ENCODE data around the gene PITHD1. TPM values are rescaled to one million over a fixed set of nuclear protein-coding genes. Genes with fewer than 3 reads are reported as not detected.

PITHD1 gene
- total RNA-seq, 1 donor from 2014 or later: 36.4 TPM

DNA sequence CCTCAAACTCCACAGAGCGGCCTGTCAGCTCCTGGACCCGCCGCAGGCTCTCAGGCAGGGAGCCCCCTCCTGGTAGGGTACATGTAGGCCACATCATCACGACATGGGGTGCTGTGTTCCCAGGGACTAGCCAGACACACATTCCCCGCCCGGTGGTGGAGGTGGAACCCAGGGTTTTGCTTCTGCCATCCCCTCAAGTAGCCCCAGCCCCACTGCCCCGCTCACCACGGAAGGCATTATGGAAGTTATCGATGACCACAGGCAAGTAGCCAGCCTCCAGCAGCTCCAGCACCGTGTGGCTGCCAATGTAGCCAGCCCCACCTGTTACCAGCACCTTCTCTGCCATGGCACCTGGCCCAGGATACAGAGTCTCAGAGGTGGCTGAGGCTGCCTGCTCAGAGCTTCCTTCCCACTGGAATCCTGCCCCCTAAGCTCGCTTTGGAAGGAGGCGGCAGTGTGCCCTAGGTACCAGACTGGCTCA lies 20.5 kb downstream of the PITHD1 start:
- no peak for DNase-seq (ENCODE audit: low spot score)
- Mint-ChIP-seq H3K4me1 (ENCODE audit: low read depth) (peaks cover 14% of the 10 kb centered on the region), H3K27ac (ENCODE audit: unreplicated experiment) (peak overlapping the region; percentile 61), H3K36me3 (ENCODE audit: low read depth) (peaks cover 2% of the 10 kb centered on the region), H3K4me3 (ENCODE audit: unreplicated experiment) (no peak overlapping the region), H3K27me3 (ENCODE audit: low read depth) (no peaks in the 10 kb centered on the region), H3K9me3 (ENCODE audit: low read depth) (no peaks in the 10 kb centered on the region)
- TF ChIP-seq, protein P1, sequence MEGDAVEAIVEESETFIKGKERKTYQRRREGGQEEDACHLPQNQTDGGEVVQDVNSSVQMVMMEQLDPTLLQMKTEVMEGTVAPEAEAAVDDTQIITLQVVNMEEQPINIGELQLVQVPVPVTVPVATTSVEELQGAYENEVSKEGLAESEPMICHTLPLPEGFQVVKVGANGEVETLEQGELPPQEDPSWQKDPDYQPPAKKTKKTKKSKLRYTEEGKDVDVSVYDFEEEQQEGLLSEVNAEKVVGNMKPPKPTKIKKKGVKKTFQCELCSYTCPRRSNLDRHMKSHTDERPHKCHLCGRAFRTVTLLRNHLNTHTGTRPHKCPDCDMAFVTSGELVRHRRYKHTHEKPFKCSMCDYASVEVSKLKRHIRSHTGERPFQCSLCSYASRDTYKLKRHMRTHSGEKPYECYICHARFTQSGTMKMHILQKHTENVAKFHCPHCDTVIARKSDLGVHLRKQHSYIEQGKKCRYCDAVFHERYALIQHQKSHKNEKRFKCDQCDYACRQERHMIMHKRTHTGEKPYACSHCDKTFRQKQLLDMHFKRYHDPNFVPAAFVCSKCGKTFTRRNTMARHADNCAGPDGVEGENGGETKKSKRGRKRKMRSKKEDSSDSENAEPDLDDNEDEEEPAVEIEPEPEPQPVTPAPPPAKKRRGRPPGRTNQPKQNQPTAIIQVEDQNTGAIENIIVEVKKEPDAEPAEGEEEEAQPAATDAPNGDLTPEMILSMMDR (IDR thresholded peaks at IDR 0.05): peak; percentile 20

DNA sequence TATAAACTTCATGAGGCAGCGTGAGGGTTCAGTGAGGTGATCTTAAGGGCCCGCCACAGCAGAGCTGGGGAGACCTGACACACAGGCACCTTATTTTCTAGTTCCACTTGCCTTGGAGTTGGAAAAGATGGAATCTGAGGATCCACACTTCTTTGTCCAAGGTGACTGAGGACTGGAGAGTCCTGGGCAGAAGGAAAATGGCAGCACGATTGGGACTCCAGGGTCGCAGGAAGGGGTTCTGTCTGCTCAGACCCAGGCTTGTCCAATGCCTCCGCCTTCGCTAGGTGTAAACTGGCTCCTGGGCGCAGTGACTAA lies 21.0 kb downstream of the PITHD1 start:
- Mint-ChIP-seq H3K27me3 (ENCODE audit: low read depth) (no peaks in the 10 kb centered on the region), H3K27ac (ENCODE audit: unreplicated experiment) (peak overlapping the region; percentile 61), H3K36me3 (ENCODE audit: low read depth) (peaks cover 2% of the 10 kb centered on the region), H3K4me1 (ENCODE audit: low read depth) (peaks cover 14% of the 10 kb centered on the region), H3K9me3 (ENCODE audit: low read depth) (no peaks in the 10 kb centered on the region), H3K4me3 (ENCODE audit: unreplicated experiment) (peak overlapping the region; percentile 85)
- DNase-seq (ENCODE audit: low spot score): no peak
- TF ChIP-seq, protein P1 (IDR thresholded peaks at IDR 0.05): no peak

DNA sequence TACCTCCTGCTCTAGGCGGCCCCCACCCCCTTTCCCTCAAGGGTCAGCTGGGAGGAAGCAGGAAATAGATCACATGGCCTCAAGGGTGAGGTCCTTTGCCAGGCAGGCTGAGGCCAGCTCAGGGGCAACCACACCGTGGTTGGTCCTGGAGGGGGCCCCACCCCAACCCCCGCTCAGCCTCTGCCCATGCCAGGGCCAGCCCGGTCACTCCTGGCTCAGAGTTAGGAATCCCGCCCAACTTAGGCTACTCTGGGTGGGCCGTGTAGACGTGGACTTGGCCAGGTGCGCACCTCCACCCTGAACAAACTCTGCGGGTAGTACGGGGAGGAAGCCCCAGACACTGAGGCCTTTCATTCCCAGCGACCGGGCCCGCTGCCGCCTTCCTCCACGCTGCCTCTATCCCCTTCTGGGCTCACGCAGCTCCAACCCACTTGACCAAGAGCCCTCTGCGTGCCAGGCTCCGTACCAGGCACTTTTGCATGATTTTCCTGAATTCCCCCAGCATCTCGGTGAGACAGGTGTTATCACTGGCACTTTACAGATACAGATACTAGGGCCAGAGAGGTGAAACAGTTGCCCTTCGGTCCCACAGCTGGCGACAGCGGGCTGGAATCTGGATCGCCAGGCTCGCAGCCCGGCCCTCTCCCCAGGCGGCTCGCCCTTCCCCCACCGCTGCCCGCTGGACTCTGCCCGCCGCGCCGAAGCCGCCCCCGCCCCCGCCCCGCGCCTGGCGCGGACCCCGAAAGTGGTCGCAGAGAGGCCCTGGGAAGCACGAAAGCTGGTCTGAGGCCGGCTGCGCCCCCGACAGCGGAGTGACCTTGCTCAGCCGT lies 21.6 kb downstream of the PITHD1 start:
- TF ChIP-seq, protein P1 (IDR thresholded peaks at IDR 0.05): peak; percentile 9
- peaks cover 14% of the 10 kb centered on the region for H3K4me1 Mint-ChIP-seq (ENCODE audit: low read depth)
- H3K36me3 Mint-ChIP-seq (ENCODE audit: low read depth): peaks cover 2% of the 10 kb centered on the region
- H3K9me3 Mint-ChIP-seq (ENCODE audit: low read depth): no peaks in the 10 kb centered on the region
- no peak for DNase-seq (ENCODE audit: low spot score)
- H3K4me3 Mint-ChIP-seq (ENCODE audit: unreplicated experiment): peak overlapping the region; percentile 85
- peak overlapping the region; percentile 94 for H3K27ac Mint-ChIP-seq (ENCODE audit: unreplicated experiment)
- H3K27me3 Mint-ChIP-seq (ENCODE audit: low read depth): no peaks in the 10 kb centered on the region

DNA sequence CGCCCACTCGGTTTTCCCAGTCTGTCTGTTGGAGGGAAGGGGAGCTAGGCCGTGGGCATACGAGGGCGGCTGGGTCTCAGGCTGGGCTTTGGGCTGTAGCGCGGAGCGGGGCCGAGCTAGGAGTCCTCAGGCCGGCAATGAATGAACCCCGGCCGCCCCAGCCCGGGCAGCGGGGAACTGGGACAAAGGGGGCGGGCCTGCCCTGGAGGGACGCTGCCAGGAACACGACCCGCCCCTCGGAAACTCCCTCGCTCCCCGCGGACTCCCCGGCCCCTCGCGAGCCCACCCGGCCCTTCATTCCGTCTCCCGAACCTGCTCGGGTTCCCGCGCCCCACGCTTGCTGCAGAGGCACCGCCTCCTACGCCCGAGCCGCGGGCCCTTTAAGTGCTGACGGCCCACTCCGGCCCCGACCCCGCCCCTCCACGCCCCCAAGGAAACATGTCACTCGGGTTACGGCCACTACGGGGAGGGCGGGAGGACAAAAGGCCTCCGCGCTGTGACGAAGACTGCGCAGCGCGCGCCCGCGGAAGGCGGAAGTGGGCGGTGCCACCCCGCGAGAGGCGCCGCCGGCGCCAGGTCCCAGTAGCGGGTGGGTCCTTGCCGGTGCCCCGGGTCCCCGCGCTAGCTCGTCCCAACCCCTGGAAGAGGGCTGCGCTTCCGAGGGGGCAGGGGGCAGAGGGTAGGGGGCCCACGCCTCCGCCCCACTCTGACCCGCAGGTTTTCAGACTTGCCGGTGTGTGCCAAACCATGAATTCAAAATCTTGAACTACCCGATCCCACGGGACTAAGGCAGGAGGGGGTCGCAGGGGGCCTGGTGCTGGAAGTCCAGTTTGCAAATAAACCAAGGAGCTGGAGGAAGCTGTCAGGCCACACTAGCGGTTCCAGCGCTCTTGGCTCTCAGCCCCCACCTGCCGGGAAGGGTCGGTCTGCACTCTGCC lies 22.5 kb downstream of the PITHD1 start, which contains the start of gene GALE:
Gene GALE, minus strand, starts transcription at position 355 of the 938 bp plus-strand sequence. CDS start 1,747 bp downstream, outside the sequence.
- H3K36me3 Mint-ChIP-seq (ENCODE audit: low read depth): no peaks in the 10 kb centered on the region
- H3K4me3 Mint-ChIP-seq (ENCODE audit: unreplicated experiment): peak within 1 kb of the TSS; percentile 85
- H3K9me3 Mint-ChIP-seq (ENCODE audit: low read depth): no peaks in the 10 kb centered on the region

More for the DNA sequence above, 22.5 kb downstream of the PITHD1 start, which contains the start of gene GALE:
- no peaks in the 10 kb centered on the region for H3K27me3 Mint-ChIP-seq (ENCODE audit: low read depth)
- peak within 1 kb of the TSS; percentile 94 for H3K27ac Mint-ChIP-seq (ENCODE audit: unreplicated experiment)
- peaks cover 14% of the 10 kb centered on the region for H3K4me1 Mint-ChIP-seq (ENCODE audit: low read depth)
- TF ChIP-seq, protein P1 (IDR thresholded peaks at IDR 0.05): no peak
- DNase-seq (ENCODE audit: low spot score): peak; percentile 96

Data from chondrocyte (in vitro differentiated cells).